ENCODE measurements around the gene CNGB1. TPM values are rescaled to one million over a fixed set of nuclear protein-coding genes. Genes with fewer than 3 reads are reported as not detected.

The CNGB1 gene
- total RNA-seq, 1 experiment from 2014 or later = not detected

GRCh38 chr16:57993897-57994296 lies 23.0 kb upstream of the CNGB1 start:
- Histone ChIP-seq H3K4me3 (ENCODE audit: low read depth, low read length, poor library complexity, severe bottlenecking) (no peak overlapping the region), H3K4me1 (ENCODE audit: insufficient read depth, low read length, poor library complexity, severe bottlenecking) (peaks cover 16% of the 10 kb centered on the region), H3K27ac (ENCODE audit: low read depth, low read length, poor library complexity, severe bottlenecking) (no peak overlapping the region), H3K36me3 (ENCODE audit: insufficient read depth, low read length, poor library complexity, severe bottlenecking) (peaks cover 4% of the 10 kb centered on the region), H3K9me3 (ENCODE audit: low read depth, low read length, poor library complexity, severe bottlenecking) (no peaks in the 10 kb centered on the region), H3K27me3 (replicated peaks; ENCODE audit: insufficient read depth, low read depth, low read length, poor library complexity) (no peaks in the 10 kb centered on the region)
- BruUV-seq (replicated peaks) = no TSS peak
- no peak for DNase-seq (ENCODE audit: low spot score)
- TF ChIP-seq EZH2 (IDR thresholded peaks at IDR 0.05; ENCODE audit: borderline replicate concordance, low read depth, low read length, poor library complexity, severe bottlenecking) = no peak
- CTCF ChIA-PET = no interaction called here
- POLR2A ChIA-PET (ENCODE audit: low non-redundant PET) = no interaction called here
- intact Hi-C loops (cut with micrococcal nuclease; ENCODE audit: unreplicated experiment) = no loop called here

GRCh38 chr16:57993438-57993837 lies 22.5 kb upstream of the CNGB1 start:
- Histone ChIP-seq H3K27ac (ENCODE audit: low read depth, low read length, poor library complexity, severe bottlenecking) (no peak overlapping the region), H3K27me3 (replicated peaks; ENCODE audit: insufficient read depth, low read depth, low read length, poor library complexity) (no peaks in the 10 kb centered on the region), H3K4me3 (ENCODE audit: low read depth, low read length, poor library complexity, severe bottlenecking) (no peak overlapping the region), H3K9me3 (ENCODE audit: low read depth, low read length, poor library complexity, severe bottlenecking) (no peaks in the 10 kb centered on the region), H3K4me1 (ENCODE audit: insufficient read depth, low read length, poor library complexity, severe bottlenecking) (peaks cover 11% of the 10 kb centered on the region), H3K36me3 (ENCODE audit: insufficient read depth, low read length, poor library complexity, severe bottlenecking) (peaks cover 4% of the 10 kb centered on the region)
- no peak for TF ChIP-seq CTCF (conservative IDR thresholded peaks at IDR 0.05; ENCODE audit: low read depth, low read length)
- TF ChIP-seq EZH2 (IDR thresholded peaks at IDR 0.05; ENCODE audit: borderline replicate concordance, low read depth, low read length, poor library complexity, severe bottlenecking) = no peak
- DNase-seq (ENCODE audit: low spot score) = no peak
- POLR2A ChIA-PET (ENCODE audit: low non-redundant PET) = no interaction called here
- intact Hi-C loops (cut with micrococcal nuclease; ENCODE audit: unreplicated experiment) = no loop called here
- CTCF ChIA-PET = no interaction called here
- BruUV-seq (replicated peaks) = no TSS peak

GRCh38 chr16:57992084-57992483 lies 21.2 kb upstream of the CNGB1 start:
- CTCF ChIA-PET = no interaction called here

More at GRCh38 chr16:57992084-57992483, 21.2 kb upstream of the CNGB1 start:
- no peak overlapping the region for H3K27ac ChIP-seq (ENCODE audit: low read depth, low read length, poor library complexity, severe bottlenecking)
- intact Hi-C loops (cut with micrococcal nuclease; ENCODE audit: unreplicated experiment) = no loop called here
- no peaks in the 10 kb centered on the region for H3K27me3 ChIP-seq (replicated peaks; ENCODE audit: insufficient read depth, low read depth, low read length, poor library complexity)
- peaks cover 4% of the 10 kb centered on the region for H3K36me3 ChIP-seq (ENCODE audit: insufficient read depth, low read length, poor library complexity, severe bottlenecking)
- H3K4me1 ChIP-seq (ENCODE audit: insufficient read depth, low read length, poor library complexity, severe bottlenecking) = peaks cover 11% of the 10 kb centered on the region
- BruUV-seq (replicated peaks) = no TSS peak
- no peak for TF ChIP-seq CTCF (conservative IDR thresholded peaks at IDR 0.05; ENCODE audit: low read depth, low read length)
- TF ChIP-seq EZH2 (IDR thresholded peaks at IDR 0.05; ENCODE audit: borderline replicate concordance, low read depth, low read length, poor library complexity, severe bottlenecking) = no peak
- no peak for DNase-seq (ENCODE audit: low spot score)
- H3K9me3 ChIP-seq (ENCODE audit: low read depth, low read length, poor library complexity, severe bottlenecking) = no peaks in the 10 kb centered on the region
- H3K4me3 ChIP-seq (ENCODE audit: low read depth, low read length, poor library complexity, severe bottlenecking) = no peak overlapping the region
- POLR2A ChIA-PET (ENCODE audit: low non-redundant PET) = interaction anchor here (0.6 kb wide), 1 partner anchor 579 kb away, joined by 3 read pairs; no protein-coding TSS in a partner anchor

Measured in A673 (cell line).